ENCODE data around the gene COL4A3.

GRCh38 chr2:227324642-227324994, 160.2 kb downstream of the COL4A3 start:
- TF ChIP-seq CTCF (IDR thresholded peaks at IDR 0.05; ENCODE audit: low read length) (no peak), EZH2 (IDR thresholded peaks at IDR 0.05; ENCODE audit: borderline replicate concordance, low read length) (no peak)

All from OCI-LY1 (cell line).